Endothelial cell of umbilical vein (primary cell): ENCODE data around the gene ABCB6. TPM values are rescaled to one million over a fixed set of nuclear protein-coding genes. Genes with fewer than 3 reads are reported as not detected.

Experiments
- BruUV-seq: library from RNA; stranded (reverse); fragments of 400-500 nt; replicated peaks from 2 replicates; lab custom pipeline; 2021; lab: Mats Ljungman, UMichigan
- CTCF ChIA-PET: fragments of 300-600, 350-600 bp; sonication (Branson Sonifier 250); formaldehyde crosslinking; loops from one replicate; lab custom pipeline; 2021; ENCODE audit warnings: antibody characterized with exemption, inconsistent platforms; lab: Charles Lee
- POLR2A ChIA-PET: fragments of 300-600, 350-600 bp; sonication (Branson Sonifier 250); formaldehyde crosslinking; loops from one replicate; lab custom pipeline; 2021; ENCODE audit warnings: antibody characterized with exemption, inconsistent platforms; lab: Charles Lee
- DNase-seq: peaks from one replicate; pipeline ENCODE4 v3.0.0-alpha.2; 2011; ENCODE audit warnings: low read depth, low spot score
- FAIRE-seq: peaks from 2 replicates; lab custom pipeline; 2011; peaks lifted over from hg19 to GRCh38; lab: Jason Lieb, UNC
- H2AFZ ChIP-seq: 2 replicates; pipeline ENCODE4 v1.6.0; 2012; ENCODE audit warnings: low read depth, low read length, control low read depth, inconsistent platforms
- H3K27ac ChIP-seq: 2 replicates; pipeline ENCODE4 v1.5.1; 2011; ENCODE audit warnings: low read depth, mild to moderate bottlenecking, control low read depth, low read length, moderate library complexity; ENCODE audit not compliant: insufficient read depth
- H3K27me3 ChIP-seq, 2 experiments: 2 replicates each; pipeline versions ENCODE4 v1.6.0 to v1.6.1; 2011; ENCODE audit warnings: low read length in 2 of 2, mixed read lengths in 1 of 2; ENCODE audit not compliant: control insufficient read depth in 2 of 2, insufficient read depth in 2 of 2
- H3K36me3 ChIP-seq, 2 experiments: 2 replicates in 1 of 2; 3 replicates in 1 of 2; pipeline ENCODE4 v1.5.1; 2011; ENCODE audit warnings: low read length in 2 of 2, mild to moderate bottlenecking in 1 of 2, moderate library complexity in 1 of 2; ENCODE audit not compliant: control insufficient read depth in 2 of 2, insufficient read depth in 2 of 2; ENCODE audit errors: extremely low read depth in 1 of 2
- H3K4me1 ChIP-seq: 3 replicates; pipeline ENCODE4 v1.5.1; 2011; ENCODE audit warnings: mild to moderate bottlenecking, low read length; ENCODE audit not compliant: control insufficient read depth, insufficient read depth; ENCODE audit errors: extremely low read depth
- H3K4me2 ChIP-seq: 2 replicates; pipeline ENCODE4 v1.6.1; 2011; ENCODE audit warnings: low read length, control low read depth, mixed read lengths; ENCODE audit not compliant: insufficient read depth
- H3K4me3 ChIP-seq, 3 experiments: fragments of 200-600 bp in 1 of 3; sonication (generic), shearing (Covaris generic) in 1 of 3; replicated peaks in 1 of 3; 2 replicates each; pipeline ENCODE4 v1.5.1; 2011 to 2016; ENCODE audit warnings: control low read depth in 3 of 3, low read length in 3 of 3, mild to moderate bottlenecking in 2 of 3, inconsistent platforms in 1 of 3, low read depth in 1 of 3, moderate library complexity in 1 of 3; ENCODE audit not compliant: insufficient read depth in 1 of 3
- H3K79me2 ChIP-seq: 2 replicates; pipeline ENCODE4 v1.6.0; 2012; ENCODE audit warnings: low read length, inconsistent platforms; ENCODE audit not compliant: control insufficient read depth, insufficient read depth
- H3K9ac ChIP-seq: replicated peaks from 2 replicates; pipeline ENCODE3; 2011; ENCODE audit warnings: low read length, control low read depth; ENCODE audit not compliant: insufficient read depth; ENCODE audit errors: extremely low read depth
- H3K9me1 ChIP-seq: replicated peaks from 3 replicates; pipeline ENCODE4 v1.6.0; 2011; ENCODE audit warnings: mild to moderate bottlenecking, low read length; ENCODE audit not compliant: control insufficient read depth, insufficient read depth; ENCODE audit errors: extremely low read depth
- H3K9me3 ChIP-seq: replicated peaks from 2 replicates; pipeline ENCODE4 v1.5.1; 2012; ENCODE audit warnings: low read length, inconsistent platforms; ENCODE audit not compliant: control insufficient read depth, insufficient read depth
- H4K20me1 ChIP-seq: replicated peaks from 2 replicates; pipeline ENCODE3; 2011; ENCODE audit warnings: mild to moderate bottlenecking, low read length; ENCODE audit not compliant: control insufficient read depth, insufficient read depth; ENCODE audit errors: extremely low read depth
- EZH2 ChIP-seq: IDR thresholded peaks from 2 replicates; pipeline ENCODE4 v1.6.1; 2012; ENCODE audit warnings: borderline replicate concordance, low read depth, mild to moderate bottlenecking, moderate library complexity, low read length, inconsistent platforms; ENCODE audit not compliant: severe bottlenecking
- FOS ChIP-seq: IDR thresholded peaks from 2 replicates; pipeline ENCODE4 v1.6.1; 2011; ENCODE audit warnings: mild to moderate bottlenecking, low read length, moderate library complexity, borderline replicate concordance; ENCODE audit not compliant: insufficient read depth
- GATA2 ChIP-seq: IDR thresholded peaks from 2 replicates; pipeline ENCODE4 v1.7.0; 2011; ENCODE audit warnings: low read depth, mild to moderate bottlenecking, moderate library complexity, mixed read lengths, low read length; ENCODE audit not compliant: insufficient read length, insufficient read depth
- JUN ChIP-seq: IDR thresholded peaks from 2 replicates; pipeline ENCODE4 v1.6.1; 2011; ENCODE audit warnings: borderline replicate concordance, low read depth; ENCODE audit not compliant: insufficient read length, insufficient read depth
- MAX ChIP-seq: IDR thresholded peaks from 2 replicates; pipeline ENCODE4 v1.6.1; 2011; ENCODE audit not compliant: insufficient read depth, insufficient read length
- MYC ChIP-seq: IDR thresholded peaks from one replicate; pipeline ENCODE4 v1.6.1; 2011; ENCODE audit warnings: mild to moderate bottlenecking, low read depth, low read length
- POLR2A ChIP-seq: IDR thresholded peaks from 2 replicates; pipeline ENCODE4 v1.6.1; 2012; ENCODE audit warnings: low read depth, mild to moderate bottlenecking, control low read depth, low read length
- POLR2AphosphoS5 ChIP-seq: IDR thresholded peaks from 2 replicates; pipeline ENCODE4 v1.6.1; 2012; ENCODE audit warnings: low read depth, mild to moderate bottlenecking, control low read depth, low read length, moderate library complexity; ENCODE audit not compliant: insufficient read depth
- dilution Hi-C: fragments of 300-500 bp; cut with MboI; formaldehyde crosslinking; loops from one replicate; pipeline ENCODE4 v1.15.0; 2019; ENCODE audit warnings: low sequenced_read_pairs; ENCODE audit not compliant: extremely low pct_ligation_motif_present
- intact Hi-C: fragments of 100-400 bp; cut with micrococcal nuclease; formaldehyde crosslinking; loops from one replicate; pipeline ENCODE4 v1.10.0; 2022
- polyA plus RNA-seq, 4 experiments: library from polyadenylated mRNA; depleted of rRNA in 3 of 4; stranded (reverse) in 3 of 4; unstranded in 1 of 4; fragments of >200 nt; gene quantifications; 2 replicates each; pipeline versions ENCODE4 v1.2.1 to v1.2.3, GENCODE V29; 2011 to 2012; ENCODE audit warnings: missing spikeins in 1 of 4
- total RNA-seq: library from RNA; stranded (reverse); gene quantifications from 2 replicates; pipeline ENCODE4 v1.2.3, GENCODE V29; 2021
- TF ChIP-seq, protein P1 (sequence below), 2 donors: IDR thresholded peaks; 1 replicate in 1 of 2; 2 replicates in 1 of 2; pipeline ENCODE4 v1.5.1; 2011; ENCODE audit warnings: low read length in 2 of 2, mild to moderate bottlenecking in 2 of 2, moderate library complexity in 2 of 2, control low read depth in 1 of 2, inconsistent platforms in 1 of 2, low read depth in 1 of 2; ENCODE audit not compliant: insufficient read depth in 1 of 2; ENCODE audit errors: extremely low read depth in 1 of 2

Gene ABCB6
- total and polyA plus RNA-seq, 2 donors (not counting 3 experiments of a cell fraction or from before 2014, with no cell fraction given) = 25.7 to 32.5 TPM

- H4K20me1 ChIP-seq = peaks cover 3% of the 10 kb centered on the region
- dilution Hi-C loops = no loop called here
- H3K9ac ChIP-seq = no peak overlapping the region
- ChIA-PET CTCF (interaction anchor here (2.9 to 5.2 kb wide), 2 partner anchors 122 to 144 kb away, joined by 9 to 32 read pairs; no protein-coding TSS in a partner anchor), POLR2A (no interaction called here)
- no peaks in the 10 kb centered on the region for H3K9me3 ChIP-seq
- peaks cover 6% of the 10 kb centered on the region for H3K79me2 ChIP-seq
- no TSS peak for BruUV-seq
- no peak overlapping the region for H3K4me3 ChIP-seq
- intact Hi-C loops = no loop called here
- no peak for DNase-seq
- H3K9me1 ChIP-seq = no peaks in the 10 kb centered on the region
- no peaks in the 10 kb centered on the region for H3K27me3 ChIP-seq
- FAIRE-seq = no peak
- H3K36me3 ChIP-seq = peaks cover 0 to 19% of the 10 kb centered on the region in 2 experiments
- H3K4me1 ChIP-seq = peaks cover 8% of the 10 kb centered on the region
- TF ChIP-seq FOS = no peak
- no peak for TF ChIP-seq EZH2
- no peak for TF ChIP-seq POLR2AphosphoS5
- no peak for TF ChIP-seq MAX
- TF ChIP-seq POLR2A = no peak
- TF ChIP-seq, protein P1, sequence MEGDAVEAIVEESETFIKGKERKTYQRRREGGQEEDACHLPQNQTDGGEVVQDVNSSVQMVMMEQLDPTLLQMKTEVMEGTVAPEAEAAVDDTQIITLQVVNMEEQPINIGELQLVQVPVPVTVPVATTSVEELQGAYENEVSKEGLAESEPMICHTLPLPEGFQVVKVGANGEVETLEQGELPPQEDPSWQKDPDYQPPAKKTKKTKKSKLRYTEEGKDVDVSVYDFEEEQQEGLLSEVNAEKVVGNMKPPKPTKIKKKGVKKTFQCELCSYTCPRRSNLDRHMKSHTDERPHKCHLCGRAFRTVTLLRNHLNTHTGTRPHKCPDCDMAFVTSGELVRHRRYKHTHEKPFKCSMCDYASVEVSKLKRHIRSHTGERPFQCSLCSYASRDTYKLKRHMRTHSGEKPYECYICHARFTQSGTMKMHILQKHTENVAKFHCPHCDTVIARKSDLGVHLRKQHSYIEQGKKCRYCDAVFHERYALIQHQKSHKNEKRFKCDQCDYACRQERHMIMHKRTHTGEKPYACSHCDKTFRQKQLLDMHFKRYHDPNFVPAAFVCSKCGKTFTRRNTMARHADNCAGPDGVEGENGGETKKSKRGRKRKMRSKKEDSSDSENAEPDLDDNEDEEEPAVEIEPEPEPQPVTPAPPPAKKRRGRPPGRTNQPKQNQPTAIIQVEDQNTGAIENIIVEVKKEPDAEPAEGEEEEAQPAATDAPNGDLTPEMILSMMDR (IDR thresholded peaks at IDR 0.05; ENCODE audit: extremely low read depth in 1 of 2, insufficient read depth in 1 of 2, low read depth in 1 of 2, low read length in 2 of 2) = no peak
- no peak for TF ChIP-seq JUN
- TF ChIP-seq MYC = no peak
- TF ChIP-seq GATA2 = no peak
- no peak overlapping the region for H3K27ac ChIP-seq
- H2AFZ ChIP-seq = no peak overlapping the region
- H3K4me2 ChIP-seq = no peak overlapping the region
Observed at GRCh38 chr2:219173176-219173575, 45.6 kb downstream of the ABCB6 start.
